NCI-H82 (cell line): ENCODE results near the gene ESPN.
"Not testable (repeated sequence)": the region's sequence is repeated elsewhere in the genome, so short reads cannot be mapped to it uniquely, and the experiment has no call there.

Experiments
- DNase-seq: peaks from one replicate; lab custom pipeline; 2025; lab: John Stamatoyannopoulos, UW

Gene ESPN

DNA sequence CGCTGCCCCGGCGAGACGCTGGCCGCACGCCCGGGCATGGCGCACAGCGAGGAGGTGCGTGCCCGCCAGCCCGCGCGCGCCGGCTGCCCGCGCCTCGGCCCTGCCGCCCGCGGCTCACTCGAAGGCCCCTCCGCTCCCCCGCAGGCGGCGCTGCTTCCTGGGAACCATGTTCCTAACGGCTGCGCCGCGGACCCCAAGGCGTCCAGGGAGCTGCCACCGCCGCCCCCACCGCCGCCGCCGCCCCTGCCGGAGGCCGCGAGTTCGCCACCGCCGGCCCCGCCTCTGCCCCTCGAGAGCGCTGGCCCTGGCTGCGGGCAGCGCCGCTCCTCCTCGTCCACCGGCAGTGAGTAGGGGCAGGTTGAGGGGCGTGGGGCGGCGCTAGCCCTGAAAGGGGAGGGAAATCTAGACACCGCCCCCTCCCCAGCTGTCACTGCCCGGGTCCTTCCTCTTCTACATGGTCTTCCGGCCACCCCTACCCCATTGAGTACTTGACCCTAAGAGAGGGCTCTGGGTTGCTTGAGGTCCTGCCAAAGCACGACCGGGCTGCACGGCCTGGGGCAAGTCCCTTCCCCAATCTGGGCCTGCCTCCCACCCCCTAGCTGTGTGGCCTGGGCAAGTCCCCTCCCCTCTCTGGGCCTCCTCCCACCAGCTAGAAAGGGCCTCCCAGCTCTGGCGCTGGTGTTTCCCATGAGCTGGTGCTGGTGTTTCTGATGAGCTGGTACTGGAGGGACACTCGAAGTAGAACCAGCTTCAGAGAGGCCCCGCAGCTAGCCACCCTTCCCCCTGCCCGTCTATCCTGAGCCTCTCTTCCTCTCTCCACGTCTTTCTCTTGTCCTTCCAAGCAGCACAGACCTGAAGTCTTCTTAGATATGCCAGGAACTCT, 24.4 kb downstream of the ESPN start:
- DNase-seq, result peak; percentile 58

DNA sequence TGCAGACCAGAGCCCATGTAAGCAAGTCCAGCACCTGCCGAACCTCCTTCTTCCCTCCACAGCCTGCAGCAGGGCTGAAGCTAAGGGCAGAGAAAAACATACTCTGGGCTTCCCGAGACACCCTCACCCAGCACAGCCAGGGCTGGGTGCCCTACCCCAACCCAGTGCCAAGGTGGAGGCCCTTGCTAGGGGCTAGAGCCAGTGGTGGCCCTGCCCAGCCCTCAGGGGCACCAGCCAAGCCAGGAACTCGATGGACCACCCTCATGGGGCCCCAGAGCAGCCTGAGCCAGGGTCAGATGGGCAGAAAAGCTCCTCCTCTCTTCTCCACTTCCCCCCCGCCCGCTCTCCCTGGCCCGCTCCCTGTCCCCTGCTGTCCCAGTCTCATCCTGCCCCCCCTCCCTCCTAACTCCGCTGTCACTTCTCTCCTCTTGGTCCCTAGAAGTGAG, 25.5 kb downstream of the ESPN start:
- DNase-seq, result no peak

DNA sequence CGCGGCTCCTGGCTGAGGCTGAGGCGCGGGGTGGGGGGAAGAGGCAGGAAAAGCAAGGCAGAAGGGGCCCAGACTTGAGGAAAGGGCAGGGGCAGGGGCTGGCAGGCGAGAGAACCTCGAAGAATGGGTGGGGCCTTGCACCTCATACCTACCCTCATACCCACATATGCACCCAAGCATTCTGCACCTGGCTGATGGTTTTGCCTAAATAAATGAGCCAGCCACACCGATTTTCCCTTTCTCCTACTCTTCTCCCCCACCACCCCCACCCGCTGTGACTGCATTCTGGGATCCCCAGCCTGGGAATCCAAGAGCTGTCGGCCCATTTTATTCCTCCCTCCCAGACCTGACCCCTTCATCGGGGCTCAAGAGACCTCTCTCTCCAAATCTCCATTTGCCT, 25.9 kb downstream of the ESPN start:
- DNase-seq, result not testable (repeated sequence)

DNA sequence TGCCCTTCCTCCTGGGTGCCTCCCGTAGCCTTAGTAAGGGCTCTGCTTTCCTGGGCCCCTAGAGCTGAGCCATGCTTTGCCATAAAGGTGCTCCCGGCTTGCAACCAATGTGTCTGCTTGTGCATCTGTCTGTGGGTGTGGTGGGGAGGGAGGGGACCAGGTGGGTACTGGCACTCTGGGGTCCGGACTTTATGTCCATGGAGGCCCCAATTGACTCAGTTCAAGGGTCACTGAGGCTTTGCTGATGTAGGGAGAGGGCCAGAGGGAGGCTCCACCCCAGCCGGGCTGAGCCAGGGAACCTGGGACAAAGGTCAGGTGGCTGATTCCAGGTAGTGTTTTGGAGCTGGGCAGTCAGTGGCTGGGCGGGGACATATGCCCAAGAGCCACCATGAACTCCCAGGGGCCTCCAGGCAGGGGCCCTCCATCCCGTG, 26.4 kb downstream of the ESPN start:
- DNase-seq, result peak; percentile 25

DNA sequence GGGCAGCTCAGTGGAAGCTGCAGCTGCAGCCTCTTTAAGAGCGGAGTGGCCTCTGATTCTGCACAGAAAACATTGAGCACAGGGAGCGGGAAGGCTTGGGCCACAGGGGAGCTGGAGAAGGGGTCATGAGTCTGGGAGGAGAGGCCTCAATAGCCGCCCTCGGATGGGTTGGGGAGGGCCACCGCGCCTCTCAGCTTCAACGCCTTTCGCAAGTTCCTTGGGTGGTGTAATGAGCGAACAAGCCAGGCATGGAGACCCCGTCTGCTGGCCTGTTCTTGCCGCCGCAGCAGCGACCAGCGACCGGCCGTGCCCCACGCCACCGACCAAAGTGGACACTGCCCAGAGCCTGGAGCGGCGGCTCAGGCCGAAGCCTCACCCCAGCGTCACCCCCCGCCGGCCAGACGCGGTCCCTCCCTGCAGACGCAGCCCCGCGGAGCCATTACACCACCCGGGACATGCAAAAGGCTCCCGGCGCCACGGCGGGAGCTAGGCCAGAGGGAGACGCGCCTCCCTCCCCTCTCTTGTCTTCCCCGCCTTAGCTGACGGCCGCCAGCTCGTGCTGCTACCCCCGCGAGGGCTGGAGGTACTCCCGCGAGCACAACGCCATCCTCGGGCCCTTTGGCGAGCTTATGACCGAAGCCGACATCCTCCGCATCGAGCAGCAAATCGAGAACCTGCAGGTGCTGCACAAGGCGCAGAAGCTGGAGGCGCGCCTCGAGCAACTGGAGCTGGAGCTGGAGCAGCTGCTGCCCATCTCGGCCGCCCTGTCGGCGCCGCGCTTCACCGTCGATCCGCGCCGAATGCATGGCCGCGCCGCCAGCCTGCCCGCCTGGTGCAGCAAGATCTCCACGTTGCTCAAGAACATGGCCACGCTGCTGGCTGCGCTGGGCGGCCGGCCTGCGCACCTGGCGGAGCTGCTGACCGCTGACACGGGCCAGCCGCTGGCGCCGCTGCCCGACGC, 29.6 kb downstream of the ESPN start:
- not testable (repeated sequence) for DNase-seq

DNA sequence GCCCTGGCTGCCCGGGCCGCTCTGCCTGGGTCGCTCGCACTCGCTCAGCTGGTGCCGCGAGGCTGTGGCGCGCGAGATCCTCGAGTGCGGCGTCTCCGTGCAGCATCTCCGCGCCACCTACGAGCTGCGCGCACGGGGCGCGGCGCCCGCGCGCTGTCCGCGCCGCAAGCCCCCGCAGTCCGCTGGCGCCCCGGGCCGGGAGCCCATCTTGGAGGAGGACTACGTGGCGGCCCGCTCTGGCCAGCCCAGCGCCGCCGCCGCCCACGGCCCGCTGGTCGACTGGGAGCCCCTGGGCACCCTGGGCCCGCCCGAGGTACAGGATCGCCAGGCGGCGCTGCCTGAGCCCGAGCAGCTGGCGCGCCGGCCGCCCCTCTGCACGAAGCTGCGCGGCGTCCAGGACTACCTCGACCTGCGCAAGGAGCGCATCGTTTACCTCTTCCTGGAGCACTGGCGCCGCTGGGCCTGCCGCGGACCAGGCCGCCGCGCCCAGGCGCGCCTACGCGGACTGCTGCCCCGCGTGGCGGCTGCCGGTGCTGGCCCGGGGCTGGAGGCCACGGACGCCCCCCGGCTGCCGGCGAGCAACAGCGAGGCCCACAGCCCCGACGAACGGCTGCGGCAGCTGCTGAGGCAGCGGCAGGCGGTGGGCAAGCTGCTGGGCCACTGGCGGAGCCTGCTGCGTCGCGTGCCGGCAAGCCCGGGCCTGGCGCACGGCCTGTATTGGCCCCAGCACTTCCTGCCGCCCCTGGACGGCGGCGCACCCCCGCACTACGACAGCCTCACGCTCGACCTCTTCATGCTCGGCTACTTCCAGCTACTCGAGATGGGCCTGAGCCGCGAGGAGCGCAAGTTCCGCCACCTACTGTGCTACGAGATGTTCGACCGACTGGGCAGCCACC, 30.5 kb downstream of the ESPN start:
- DNase-seq, result no peak

DNA sequence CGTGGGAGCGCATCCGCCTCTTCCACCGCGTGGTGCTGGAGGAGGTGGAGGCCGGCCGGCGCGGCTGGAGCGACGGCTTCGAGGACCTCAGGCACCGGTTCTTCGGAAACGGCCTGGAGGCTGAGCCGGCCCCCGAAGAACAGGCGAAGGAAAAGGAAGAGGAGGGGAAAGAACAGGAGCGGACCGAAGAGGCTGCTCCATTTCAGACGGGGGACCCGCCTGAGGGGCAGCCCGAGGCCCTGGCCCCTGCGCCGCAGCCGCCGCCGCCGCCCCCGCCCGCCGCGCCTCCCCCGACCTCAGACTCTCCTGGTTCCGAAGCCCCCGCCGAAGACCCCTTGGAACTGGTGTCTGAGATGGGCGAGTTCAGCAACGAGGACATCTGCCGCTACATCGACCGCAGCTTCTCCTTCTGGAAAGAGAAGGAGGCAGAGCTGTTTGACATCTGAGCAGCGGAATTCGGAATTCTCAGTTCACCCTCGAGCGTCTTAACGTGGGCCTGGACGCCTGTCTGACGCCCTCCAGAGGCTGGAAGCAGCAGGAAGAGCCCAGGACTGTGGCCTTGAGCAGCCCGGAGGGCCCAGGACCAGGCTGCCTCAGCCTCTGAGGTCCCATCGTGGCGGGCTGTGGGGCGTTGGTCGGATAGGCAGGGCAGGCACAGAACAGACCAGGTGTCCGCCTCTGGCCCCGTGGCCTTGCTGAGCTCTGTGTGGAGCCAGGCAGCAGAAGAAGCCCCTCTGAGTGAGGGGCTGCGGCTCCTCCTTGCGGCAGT, 31.4 kb downstream of the ESPN start:
- not testable (repeated sequence) for DNase-seq

DNA sequence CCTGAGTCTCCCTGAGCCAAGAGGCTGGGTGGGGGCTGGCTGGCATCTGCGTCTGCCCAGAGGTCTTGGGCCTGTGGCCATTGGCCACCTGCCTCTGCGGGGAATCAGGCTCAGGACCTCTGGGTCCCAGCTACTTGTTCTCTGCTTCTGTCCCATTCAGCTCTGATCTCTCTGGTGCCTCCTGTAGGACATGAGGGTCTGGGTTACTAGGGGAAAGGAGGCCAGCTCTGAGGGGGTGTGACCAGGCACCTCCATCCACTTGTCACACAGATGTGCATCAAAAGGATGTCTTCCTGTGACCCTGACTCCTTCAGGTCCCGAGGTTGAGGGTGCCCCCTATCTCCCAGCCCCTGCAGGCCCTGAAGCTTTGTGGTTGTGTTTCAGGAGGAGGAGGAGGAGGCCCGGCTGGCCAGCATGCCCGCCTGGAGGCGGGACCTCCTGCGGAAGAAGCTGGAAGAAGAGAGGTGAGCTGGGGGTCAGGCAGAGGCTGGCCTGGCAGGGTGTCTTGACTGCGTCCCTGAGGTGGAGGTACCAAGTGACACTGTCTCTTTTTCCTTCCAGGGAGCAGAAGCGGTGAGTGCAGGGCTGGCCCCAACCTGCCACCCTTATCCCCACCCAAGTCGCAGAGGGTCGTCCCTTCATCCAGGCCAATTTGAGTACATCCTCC, 32.4 kb downstream of the ESPN start:
- DNase-seq, result no peak

DNA sequence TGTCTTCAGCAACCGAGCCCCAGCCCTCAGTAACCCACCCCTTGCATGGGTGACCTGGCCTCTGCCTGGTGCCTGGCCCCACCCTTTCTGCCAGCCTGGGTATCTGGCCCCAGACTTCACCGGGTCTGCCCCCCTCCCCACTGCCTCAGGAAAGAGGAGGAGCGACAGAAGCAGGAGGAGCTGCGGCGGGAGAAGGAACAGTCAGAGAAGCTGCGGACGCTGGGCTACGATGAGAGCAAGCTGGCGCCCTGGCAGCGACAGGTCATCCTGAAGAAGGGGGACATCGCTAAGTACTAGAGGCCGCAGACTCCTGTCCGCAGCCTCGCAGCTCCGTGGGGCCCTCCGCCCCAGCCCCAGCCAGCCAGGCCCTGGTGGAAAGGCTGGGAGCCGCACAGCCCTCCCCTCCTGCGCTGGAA, 35.3 kb downstream of the ESPN start:
- DNase-seq, result peak; percentile 27

DNA sequence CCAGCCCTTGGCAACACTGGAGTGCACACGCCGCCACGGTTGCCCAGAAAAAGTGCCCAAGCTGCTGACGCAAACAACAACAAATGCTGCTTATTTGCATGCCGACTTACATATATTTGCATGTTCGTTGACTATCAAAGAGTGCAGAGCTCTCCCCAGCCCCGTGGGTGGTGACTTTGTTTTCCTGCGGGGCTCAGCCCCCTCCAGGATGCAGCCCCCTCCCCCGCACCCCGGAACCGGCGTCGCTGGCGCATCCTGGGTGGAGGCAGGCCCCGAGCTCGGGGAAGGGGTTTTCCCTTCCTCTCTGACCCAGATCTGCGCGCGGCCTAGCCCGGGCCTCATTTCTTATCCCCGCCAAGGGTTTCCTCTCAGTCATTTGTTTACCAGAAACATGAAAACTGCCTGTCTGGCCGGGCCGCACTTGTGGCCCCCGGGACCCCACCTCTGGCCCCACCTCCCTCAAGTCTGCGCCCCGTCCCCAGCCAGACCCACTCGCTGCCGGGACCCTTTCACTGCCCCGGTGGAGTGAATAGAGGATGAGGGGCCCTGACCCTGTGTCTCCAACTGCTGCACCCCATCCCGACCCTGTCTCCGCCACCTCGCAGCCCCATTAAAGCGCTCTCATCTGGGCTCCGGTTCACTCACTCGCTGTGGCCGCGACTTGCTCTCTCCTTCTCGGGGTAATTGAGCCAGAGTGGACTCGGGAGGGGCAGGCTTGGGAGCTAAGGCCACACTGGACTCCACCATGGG, 35.9 kb downstream of the ESPN start:
- DNase-seq, result no peak

DNA sequence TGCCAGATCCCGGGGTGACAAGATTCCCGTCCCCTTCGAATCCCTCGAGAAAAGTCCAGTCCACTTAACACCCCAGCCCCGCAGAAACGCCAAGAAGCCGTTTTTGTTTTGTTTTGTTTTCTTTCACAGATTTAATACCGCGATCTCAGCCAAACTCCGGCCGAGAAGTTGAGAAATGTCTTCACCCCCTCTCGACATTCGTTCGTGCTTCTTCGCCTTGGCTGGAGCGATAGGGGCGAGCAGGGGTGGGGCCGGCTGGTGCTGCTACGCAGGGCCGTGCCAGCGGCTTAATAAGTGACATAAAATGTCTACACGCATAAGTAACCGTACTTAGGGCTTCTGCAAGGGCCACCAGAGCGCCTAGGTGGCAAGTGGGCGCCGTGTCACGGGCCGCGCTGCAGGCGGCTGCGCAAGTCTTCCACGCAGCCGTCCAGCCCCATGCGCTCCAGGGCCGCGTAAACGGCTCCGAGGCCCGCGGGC, 36.5 kb downstream of the ESPN start:
- no peak for DNase-seq

DNA sequence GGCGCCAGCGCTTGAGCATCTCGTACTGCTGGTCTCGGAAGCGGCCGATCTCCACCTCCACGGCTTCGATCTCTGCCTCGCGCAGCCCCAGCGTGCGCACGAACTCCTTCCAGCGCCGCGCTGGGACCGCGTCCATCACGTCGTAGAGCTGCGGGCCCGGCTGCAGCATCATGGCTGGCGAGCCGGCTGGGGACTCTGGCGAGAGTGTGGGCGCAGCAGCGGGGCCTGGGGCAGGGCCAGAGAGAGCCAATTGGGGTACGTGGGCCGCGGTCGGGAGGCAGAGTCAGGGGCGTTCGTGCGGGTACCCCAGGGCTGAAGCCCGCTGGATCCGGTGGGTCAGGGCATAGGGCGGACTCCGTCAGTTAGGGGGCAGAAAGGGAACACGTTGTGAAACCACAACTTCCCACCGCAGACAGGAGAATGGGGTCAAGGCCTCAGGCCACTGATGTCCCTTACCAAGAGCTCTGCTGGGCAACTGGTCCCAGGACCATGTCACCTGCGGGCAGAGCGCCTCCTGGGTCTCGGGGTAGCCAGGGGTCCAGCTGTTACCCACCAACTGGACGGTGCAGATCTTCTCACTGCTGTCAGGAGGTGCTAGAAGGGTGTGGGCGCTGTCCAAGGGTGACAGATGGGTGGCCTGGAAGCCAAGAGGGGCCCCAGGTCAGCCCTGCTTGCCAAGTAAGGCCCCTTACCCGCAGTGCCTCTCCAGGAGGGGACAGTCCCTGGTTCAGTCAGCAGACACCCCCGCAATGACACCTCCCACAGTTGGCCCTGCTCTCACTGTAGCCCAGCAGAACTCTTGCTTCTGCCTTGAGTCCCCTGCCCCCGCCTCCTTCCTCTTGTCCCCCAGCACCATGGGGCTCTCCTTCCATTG, 37.2 kb downstream of the ESPN start:
- DNase-seq, result no peak

DNA sequence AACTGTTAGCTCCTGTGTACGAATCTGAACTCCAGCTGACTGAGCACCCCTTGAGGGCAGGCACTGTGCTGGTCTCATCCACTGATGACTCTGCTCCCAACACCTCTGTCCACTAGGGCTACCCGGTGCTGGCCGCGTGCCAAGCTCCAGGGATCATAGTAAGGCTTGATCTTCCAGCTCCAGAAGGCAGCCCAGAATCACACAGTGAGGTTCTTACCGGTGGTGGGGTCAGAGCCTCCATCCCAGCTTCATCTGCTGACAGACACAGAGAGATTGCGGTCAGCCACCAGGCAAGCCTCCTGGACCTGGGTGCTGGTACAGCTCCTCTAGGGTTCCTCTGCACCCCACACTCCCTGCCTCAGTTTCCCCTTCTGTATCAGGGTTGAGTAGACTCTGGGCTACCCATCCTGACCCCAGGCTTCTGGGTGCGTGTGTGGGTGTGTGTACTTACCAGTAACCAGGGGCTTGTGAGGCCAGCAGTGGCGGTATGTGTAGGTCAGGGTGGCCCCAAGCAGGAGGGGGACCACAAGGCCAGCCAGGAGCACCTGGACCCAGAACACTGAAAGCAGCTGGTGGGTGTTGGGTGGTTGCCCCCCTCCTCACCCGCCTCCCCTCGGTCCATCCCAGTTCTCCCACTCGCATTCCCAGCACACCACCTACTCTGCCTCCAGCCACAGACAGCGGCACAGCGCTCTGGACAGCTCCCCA, 38.0 kb downstream of the ESPN start:
- DNase-seq, result no peak

DNA sequence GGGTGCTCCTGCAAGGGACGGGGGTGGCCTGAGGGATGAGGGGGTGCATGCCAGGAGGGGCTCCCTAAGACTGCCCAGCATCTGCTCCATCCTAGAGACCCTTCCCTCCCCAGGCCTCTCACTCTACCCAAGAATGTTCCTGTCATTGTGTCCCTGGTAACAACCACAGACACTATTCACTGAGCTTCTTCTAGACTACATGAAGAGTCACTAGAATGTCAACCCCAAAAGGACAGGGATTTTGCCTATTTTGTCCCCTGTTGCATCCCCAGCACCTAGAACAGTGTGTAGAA, 38.5 kb downstream of the ESPN start:
- DNase-seq, result no peak

DNA sequence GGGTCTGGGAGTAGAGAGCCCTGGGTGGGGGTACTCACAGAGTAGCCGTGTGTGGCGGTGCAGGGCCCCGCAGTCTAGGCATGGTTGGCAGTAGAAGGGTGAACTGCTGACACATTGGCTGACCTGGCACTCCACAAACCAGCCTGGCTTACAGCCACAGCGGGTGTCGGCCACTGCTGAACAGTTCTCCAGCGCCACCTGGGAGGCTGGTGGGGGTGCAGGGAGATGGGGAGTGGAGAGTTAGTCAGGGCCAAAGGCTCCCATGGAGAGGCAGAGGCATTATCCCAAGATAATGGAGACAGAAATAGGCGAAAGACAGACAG, 39.9 kb downstream of the ESPN start:
- peak; percentile 29 for DNase-seq

DNA sequence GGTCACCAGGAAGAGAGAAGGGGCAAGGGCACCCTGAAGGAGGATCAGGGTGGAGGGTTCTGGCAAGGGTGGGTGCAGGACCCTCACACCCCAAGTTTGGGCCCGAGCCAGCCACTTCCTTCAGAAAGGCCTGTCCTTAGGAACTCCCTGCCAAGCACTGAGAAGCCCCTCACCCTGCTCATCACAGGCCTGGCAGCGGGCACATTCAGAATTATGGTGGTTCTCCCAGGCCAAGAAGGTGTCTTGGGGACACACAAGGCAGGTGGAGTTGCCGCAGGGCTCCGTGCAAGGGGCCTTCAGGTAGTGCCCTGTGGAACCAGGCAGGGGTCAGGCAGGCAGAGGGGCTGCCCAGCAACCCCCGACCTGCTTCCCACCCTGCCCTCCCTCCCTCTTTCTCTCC, 40.3 kb downstream of the ESPN start:
- DNase-seq, result no peak

DNA sequence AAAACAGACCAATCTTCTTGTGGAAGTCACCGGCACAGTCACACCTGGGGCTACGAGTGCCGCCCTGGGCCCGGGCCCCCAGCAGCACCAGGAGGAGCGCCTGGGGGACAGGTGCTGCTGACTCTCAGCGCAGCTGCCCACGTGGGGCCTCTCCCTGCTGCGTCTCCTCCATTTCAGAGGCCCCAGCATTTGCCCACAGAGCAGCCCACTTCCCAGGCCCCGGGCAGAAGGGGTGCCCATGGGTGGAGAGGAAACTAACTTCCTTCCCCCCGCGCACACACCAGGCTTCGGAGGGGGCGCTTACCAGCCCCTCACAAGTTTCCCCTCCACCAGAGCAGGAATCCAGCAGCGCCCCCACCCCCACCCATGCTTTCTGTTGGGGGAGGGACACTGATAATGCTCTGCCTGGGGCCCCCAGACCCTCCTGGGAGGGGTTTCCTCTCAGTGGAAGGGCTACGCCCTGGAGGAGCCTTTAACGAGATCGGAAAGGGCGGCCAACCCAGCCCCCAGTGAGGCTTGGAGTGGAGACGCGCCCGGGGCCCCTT, 41.0 kb downstream of the ESPN start:
- peak; percentile 58 for DNase-seq

DNA sequence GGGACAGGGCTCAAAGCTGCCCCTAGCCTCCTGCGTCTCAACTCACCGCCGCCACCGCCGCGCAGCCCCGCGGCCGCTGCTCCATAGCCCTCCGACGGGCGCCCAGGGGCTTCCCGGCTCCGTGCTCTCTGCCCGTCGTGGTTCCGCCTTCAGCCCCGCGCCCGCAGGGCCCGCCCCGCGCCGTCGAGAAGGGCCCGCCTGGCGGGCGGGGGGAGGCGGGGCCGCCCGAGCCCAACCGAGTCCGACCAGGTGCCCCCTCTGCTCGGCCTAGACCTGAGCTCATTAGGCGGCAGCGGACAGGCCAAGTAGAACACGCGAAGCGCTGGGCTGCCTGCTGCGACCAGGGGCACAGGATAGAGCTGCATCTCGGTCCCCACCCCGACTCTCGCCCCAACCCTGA, 41.4 kb downstream of the ESPN start, which contains the start of gene TNFRSF25:
Gene TNFRSF25 (minus strand): TSS at position 151 of the 400 bp plus-strand sequence. CDS start 66 bp downstream, at position 85.
- DNase-seq, result peak; percentile 58
